SKM-1 treated with dmso at 0.1 percent for 144 hours (cell line): ENCODE measurements around the gene CIDEC.
"Not testable (repeated sequence)": the region's sequence is repeated elsewhere in the genome, so short reads cannot be mapped to it uniquely, and the experiment has no call there.

ENCODE experiments used
- DNase-seq: peaks from one replicate; lab custom pipeline; 2025; ENCODE audit not compliant: unreplicated experiment; lab: John Stamatoyannopoulos, UW

Gene CIDEC

DNA sequence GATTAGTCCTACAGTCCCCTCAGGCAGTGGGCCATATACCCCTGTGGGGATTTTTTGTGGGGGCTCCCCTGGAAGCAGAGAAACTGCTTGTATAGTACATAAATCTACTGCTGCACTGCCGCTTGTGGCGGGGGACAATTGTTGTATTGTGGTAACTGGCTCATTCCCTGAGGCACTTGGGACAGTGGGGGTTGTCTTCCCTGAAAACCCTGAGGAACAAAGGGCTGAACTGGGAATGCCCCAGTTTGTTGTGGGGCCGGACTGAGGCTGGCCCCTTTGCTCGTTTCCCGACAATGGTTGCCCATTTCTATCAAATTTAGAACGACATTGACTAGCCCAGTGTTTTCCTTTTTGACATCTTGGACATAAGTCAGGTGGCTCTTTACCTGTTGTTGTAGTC is 28.7 kb downstream of the CIDEC start:
- DNase-seq = not testable (repeated sequence)

DNA sequence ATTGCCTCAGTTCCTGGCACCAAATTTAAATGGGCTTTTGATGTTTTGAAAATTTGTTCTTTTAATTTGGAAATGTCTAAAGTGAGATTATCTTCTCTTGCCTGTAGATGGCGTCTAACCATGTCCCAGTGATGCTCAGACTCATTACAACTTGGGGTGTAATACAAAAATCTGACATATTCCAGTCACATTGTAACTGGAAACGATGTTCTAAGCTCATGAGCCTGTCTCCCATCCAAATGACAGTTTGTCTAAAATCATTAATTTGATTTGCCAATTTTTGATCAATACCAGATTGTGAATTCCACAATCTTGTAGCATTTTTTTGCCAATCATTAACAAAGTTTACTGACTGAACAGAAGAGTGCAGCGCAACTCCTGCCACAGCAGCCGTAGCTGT is 31.2 kb downstream of the CIDEC start:
- peak; percentile 40 for DNase-seq

DNA sequence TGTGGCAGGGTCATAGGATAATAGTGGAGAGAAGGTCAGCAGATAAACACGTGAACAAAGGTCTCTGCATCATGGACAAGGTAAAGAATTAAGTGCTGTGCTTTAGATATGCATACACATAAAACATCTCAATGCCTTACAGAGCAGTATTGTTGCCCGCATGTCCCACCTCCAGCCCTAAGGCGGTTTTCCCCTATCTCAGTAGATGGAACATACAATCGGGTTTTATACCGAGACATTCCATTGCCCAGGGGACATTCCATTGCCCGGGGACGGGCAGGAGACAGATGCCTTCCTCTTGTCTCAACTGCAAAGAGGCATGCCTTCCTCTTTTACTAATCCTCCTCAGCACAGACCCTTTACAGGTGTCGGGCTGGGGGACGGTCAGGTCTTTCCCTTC is 32.2 kb downstream of the CIDEC start:
- not testable (repeated sequence) for DNase-seq

DNA sequence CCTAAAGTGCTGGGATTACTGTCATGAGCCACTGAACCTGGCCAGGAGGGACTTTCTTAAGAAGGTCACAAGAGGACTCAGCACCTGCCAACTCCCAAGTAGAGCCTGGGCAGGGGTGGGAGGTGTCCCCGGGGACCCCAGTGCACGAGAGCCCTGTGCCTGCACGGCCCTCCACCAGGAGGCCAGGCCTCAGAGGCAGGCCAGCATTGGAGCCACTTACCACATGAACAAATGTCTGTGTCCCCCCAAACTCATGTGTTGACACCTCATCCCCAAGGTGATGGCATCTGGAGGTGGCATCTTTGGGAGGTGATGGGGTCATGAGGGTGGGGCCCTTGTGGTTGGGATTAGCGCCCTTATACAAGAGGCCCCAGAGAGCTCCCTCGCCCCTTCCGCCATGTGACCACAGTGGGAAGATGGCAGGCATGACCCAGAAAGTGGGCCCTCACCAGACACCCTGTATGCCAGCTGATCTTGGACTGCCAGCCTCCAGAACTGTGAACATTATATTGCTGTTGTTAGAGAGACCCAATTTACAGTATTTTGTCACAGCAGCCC is 33.0 kb downstream of the CIDEC start:
- no peak for DNase-seq

DNA sequence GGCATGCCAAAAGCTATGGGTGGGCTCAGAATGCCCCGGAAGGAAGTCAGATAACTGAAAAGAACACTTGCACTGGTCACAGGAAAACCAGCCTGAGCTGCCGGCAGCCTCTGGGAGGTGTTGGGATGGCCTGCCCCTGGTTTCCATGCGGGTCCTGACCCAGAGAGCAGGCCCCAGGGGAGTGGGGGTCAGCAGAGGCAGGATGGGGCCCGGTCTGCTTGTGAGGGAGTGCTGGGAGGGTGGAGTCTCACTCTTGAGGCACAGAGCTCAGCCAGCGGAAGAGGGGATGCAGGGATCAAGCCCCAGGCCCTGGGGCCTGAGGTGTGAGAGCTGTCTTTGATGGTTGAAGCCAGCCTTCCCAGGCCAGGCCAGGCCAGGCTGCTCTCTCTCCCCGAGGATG is 33.8 kb downstream of the CIDEC start:
- no peak for DNase-seq

DNA sequence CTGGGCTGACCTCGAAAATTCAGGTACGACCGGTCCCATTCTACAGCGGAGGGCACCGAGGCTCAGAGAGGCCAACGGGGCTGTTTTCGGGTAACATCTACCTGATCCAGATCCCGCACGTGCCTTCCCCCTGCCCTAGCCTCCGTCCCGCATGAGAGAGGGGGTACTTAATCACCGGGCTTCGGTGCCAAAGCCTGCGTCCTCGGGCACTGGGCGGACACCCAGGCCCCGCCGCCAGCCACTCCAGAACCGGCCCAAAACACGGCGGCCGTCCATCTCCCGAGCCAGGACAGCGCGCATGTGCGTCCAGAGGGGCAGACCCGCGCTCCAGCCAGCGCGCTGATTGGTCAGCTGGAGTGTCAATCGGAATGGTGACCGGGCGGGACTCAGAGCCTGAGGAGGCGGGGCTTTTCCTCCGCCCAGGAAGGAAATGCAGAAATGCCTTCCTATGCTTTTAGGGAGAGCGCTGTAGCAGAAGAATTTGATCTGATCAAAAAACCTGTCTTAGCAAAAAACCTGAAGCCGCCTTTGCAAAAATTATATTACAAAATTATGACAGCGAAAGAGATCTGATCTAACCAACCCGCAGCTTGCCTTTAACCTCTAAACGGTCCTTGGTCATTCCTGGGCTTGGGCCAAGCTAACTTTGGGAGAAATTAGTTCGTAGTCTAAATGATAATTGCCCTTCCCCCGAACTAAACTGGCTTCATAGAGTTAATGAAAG is 36.2 kb downstream of the CIDEC start, which contains the start of gene RPUSD3:
Gene RPUSD3, minus strand, starts transcription at position 294 of the 724 bp plus-strand sequence. Its CDS starts 18 bp downstream, at position 276.
- DNase-seq = peak; percentile 85

DNA sequence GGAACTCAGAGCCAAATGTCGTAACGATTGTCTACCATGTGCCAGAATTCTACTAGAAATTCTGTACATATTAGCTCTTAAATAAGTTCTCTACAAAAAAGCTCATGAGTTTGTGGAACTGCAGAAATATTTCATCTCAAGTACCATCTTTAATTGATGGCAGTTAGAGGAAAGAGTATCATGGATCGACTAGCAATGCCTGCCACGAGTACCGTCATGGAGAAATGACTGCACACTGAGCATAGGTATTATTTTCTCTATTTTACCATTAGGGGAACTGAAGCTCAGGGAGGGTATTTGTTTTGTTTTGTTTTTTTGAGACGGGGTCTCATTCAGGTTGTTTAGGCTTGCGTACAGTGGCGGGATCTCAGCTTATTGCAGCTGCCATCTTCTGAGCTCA is 39.0 kb downstream of the CIDEC start:
- DNase-seq = no peak

DNA sequence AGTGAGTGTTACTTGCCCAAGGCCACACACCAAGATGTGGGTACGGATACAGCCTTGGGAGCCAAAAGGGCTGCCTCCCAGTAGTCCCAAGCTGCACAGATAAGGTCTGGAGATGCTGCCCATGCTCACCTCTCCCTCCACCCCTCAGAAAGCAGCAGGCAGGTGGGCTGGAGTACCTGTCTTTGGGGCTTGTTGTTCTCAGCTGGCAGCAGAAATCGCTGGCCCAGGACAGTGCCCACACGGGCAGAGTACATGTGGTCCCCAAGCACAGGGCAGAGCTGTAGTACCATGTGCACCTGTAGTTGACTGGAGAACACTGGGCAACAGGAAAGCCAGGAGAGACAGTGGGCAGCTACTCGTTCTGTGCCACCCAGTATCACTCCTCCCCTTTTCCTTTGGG is 41.2 kb downstream of the CIDEC start:
- no peak for DNase-seq

DNA sequence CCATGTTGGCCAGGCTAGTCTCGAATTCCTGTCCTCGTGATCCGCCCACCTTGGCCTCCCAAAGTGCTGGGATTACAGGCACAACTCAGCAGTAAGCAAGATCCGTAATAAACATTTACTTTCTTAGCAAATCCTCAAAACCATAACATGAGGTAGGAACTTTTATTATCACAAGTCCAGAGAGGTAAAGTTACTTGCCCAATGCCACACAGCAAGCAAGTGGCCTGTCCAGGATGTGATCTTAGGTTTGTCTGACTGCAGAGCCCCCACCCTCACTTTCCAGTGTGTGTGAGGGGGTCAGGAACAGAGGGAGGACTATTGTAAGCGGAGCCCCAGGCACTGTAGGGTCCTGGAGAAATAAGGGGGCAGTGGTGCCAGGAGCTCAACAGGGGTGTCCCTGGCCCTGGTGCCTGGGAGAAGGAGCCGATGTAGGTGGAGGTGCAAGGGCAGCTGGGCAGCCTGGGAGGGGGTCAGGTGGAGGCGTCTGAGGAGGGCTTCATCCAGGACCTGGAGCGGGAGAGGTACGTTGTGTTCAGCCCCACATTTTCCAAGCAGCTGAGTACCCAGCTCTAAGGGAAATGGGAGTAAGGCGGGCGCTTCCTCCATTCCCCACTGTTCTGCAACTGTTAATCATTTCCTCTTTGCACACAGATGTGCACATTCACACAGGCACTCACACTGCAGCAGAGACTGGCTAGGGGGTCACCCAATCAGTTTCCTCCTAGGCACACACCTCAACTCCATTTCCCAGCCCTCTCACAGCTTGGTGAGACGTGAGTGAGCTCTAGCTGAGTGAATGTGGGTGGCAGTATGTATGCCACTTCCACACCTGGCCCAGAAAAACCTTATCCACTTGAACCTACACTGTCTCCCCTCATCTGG is 42.1 kb downstream of the CIDEC start:
- DNase-seq = no peak

DNA sequence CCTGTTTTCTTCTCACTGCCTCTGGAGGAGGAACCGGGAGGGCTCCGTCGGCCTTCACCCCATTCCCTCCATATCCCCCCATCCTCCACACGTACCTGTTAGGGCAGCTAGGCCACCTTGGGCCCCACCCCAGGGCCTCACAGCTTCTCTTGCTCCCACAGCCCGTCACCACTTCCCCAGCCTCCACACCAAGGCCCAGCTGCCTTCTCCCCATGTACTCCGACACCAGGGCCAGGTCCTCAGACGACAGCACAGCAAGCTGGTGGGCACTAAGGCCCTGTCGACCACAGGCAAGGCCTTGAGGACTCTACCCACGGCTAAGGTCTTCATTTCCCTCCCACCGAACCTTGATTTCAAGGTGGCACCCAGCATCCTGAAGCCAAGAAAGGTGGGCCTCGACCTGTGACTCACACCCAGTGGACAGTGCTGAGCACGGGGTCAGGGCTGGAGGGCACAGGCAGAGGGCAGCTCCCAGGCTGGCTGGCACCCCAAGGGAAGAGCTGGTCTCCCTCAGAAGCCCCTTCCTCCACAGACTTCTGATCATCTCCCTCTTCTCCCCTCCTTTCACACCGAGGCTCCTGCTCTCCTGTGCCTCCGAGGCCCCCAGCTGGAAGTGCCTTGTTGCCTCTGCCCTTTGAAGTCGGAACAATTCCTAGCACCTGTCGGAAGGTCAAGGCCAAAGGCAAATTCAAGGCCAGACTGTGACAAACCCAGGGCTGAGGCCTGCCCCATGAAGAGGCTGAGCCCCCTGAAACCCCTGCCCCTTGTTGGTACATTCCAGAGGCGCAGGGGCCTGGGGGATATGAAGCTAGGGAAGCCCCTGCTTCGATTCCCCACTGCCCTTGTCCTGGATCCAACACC is 45.3 kb downstream of the CIDEC start:
- no peak for DNase-seq

DNA sequence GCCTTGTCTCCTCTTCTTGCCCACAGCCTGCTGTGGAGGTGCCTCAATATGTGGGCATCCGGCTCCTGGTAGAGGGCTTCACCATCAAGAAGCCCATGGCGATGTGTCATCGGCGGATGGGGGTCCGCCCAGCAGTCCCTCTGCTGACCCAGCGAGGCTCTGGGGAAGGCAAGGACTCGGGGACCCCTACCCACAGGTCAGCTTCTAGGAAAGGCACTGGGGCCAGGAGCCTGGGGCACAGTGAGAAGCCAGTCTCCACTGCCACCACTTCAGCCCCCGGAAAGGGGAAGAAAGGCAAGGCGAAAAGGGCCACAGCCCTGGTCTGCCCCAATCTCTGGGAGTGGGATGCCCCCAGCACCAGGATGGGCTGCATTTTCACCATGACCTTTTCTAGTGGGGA is 47.0 kb downstream of the CIDEC start:
- no peak for DNase-seq

DNA sequence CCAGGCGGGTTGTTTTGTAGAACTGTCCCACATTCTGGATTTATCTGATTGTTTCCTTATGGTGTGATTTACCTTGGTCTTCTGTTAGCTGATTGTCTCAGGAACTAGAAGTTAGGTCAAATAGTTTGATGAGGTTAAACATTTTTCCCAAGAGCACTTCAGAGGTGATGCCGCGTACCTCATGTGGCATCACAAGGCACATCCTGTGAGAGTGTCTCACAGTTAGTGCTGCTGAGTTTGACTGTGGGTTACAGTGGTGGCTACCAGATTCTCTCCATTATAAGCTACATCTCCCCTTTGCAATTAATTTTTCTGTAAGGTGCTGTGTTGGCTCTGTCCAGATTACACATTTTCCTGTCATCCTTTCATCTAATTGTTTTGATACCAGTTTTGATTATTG is 48.8 kb downstream of the CIDEC start:
- DNase-seq = no peak

DNA sequence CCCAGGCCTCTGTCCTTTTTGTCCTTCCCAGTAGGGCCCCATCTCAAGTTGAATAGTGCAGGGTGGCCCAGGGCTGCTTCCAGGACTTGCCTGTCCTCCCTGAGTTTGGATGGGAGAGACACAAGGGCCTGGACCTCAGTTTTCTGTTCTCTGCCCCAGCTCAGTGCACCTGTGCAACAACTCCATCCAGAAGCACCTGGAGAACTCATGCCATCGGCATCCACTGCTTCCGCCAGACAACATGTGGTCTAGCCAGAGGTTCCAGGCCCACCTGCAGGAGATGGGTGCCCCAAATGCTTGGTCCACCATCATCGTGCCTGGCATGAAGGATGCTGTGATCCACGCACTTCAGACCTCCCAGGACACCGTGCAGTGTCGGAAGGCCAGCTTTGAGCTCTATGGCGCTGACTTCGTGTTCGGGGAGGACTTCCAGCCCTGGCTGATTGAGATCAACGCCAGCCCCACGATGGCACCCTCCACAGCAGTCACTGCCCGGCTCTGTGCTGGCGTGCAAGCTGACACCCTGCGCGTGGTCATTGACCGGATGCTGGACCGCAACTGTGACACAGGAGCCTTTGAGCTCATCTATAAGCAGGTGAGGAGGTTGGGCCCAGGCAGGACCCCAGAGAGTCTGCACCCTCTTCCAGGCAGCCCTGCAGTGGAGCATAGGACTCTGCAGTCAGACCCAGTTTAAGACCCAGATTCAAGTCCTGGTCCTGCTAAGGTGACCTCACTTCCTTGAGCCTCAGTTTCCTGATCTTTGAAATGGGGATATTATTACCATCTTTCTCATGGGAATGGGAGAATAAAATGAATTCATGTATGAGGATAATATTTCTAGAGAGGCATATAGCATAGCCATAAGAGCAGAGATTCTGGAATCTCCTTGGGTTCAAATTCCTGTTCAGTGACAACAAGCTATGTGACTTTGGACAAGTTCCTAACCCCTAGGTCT is 51.0 kb downstream of the CIDEC start:
- DNase-seq = no peak

DNA sequence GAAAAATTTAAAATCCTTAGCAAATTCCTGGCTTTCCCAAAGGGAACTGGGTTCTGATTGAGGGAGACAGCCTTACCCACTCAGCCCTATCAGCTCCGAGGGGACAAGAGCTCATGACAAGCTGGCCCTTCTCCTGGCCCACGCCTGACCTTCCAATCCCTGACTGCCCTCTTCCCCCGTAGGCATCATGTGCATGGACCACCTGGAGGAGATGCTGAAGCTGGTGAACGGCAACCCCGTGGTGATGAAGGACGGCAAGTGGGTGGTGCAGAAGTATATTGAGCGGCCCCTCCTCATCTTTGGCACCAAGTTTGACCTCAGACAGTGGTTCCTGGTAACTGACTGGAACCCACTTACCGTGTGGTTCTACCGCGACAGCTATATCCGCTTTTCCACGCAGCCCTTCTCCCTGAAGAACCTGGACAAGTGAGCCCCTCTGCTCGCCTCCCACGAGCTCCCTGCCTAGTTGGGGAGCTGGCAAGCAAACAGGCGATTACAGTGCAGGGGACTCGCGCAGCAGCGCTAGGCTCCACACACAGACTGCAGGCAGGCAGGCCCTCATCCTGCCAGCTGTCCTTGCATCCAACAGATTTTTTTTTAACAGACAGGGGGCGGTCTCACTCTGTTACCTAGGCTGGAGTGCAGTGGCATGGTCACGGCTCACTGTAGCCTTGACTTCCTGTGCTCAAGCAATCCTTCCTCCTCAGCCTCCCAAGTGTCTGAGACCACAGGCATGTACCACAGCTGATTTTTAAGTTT is 53.1 kb downstream of the CIDEC start:
- DNase-seq = peak; percentile 34

DNA sequence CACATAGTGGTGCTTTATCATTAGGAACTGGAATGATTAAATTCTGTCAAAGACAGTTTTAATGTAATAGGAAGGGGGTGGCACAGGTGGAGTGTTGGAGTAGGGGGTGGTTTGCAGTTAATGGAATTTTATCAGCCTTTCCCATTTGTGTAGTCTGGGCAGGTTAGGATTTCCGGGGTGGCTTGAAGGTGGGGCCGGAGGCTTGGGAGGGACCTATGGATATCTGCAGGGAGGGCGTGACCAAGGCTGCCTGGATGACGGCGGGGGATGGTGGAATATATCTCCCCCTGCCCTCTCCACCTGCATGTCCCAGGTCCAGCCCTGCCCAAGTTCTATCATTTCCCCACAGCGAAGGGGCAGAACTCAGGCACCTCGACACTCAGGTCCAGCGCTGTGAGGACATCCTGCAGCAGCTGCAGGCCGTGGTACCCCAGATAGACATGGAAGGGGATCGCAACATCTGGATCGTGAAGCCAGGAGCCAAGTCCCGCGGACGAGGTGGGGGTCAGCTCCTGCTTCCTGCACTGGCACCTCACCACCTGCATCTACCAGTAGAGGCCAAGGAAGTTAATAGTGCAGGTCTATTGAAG is 54.5 kb downstream of the CIDEC start:
- no peak for DNase-seq

DNA sequence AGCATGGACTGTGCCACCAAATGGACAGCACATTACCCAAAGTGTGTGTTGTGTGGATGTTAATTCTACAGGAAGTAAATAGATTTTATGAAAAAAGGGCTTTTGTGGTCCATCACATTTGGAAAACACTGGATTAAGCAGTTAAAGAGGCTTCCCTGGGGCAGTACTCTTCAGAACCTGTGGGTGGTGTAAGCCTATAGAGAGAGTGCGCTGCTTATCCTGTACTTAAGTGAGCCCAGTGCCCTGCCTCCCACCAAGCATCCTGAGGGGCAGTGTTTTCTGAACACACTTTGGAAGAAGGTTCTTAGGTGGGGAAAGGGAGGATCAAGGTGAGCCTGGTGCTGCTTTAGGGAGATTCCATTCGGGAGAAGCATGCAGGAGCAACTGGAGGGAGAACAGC is 59.1 kb downstream of the CIDEC start:
- DNase-seq = no peak

DNA sequence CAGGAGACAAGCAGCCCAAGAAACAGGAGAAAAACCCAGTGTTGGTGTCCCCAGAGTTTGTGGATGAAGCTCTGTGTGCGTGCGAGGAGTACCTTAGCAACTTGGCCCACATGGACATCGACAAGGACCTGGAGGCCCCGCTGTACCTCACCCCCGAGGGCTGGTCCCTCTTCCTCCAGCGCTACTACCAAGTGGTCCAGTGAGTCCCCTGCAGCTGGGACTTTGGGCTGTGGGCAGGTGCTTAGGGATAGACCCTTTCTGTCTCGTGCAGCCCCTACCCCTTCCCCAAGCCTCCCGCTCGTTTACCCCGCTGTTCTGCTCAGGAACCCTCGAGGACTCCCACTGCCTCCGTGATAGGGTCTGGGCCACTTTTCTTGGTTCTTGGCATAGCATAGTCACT is 59.5 kb downstream of the CIDEC start:
- no peak for DNase-seq

DNA sequence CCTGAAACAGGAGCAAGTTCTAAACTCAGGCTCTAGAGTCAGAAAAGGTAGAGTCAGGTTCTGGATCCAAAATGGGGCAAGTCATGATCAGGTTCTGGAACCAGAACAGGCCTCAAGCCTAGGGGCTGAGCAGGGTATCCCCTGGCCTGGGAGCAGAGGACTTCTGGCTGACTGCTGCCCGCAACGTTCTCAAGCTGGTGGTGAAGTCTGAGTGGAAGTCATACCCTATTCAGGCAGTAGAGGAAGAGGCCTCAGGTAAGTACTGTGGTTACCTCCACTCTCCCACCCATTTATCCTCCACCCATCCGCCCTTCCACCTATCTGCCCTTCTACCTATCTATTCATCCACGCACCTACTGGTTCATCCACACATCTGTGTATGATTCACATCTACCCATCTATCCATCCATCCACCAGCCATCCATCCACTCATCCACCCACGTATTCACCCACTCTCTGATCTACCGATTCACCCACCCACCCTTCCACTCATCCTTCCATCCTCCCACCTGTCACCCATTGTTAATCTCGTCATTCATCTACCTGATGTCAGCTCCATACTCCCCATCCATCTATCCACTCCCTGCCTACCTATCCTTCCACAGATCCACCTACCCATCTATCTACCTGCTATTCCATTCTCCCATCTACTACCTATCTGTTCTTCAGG is 61.3 kb downstream of the CIDEC start:
- DNase-seq = no peak
